Measurements from ENCODE around the gene CDC42EP2. TPM values are rescaled to one million over a fixed set of nuclear protein-coding genes. Genes with fewer than 3 reads are reported as not detected.
A peak's percentile ranks its signal among the peaks of the same experiment; 100 is the strongest.

Gene CDC42EP2
- total and polyA plus RNA-seq, 2 of the 13 experiments (the other 11 are each of a cell fraction or from before 2014, with no cell fraction given), result 2.3 to 7.1 TPM

DNA sequence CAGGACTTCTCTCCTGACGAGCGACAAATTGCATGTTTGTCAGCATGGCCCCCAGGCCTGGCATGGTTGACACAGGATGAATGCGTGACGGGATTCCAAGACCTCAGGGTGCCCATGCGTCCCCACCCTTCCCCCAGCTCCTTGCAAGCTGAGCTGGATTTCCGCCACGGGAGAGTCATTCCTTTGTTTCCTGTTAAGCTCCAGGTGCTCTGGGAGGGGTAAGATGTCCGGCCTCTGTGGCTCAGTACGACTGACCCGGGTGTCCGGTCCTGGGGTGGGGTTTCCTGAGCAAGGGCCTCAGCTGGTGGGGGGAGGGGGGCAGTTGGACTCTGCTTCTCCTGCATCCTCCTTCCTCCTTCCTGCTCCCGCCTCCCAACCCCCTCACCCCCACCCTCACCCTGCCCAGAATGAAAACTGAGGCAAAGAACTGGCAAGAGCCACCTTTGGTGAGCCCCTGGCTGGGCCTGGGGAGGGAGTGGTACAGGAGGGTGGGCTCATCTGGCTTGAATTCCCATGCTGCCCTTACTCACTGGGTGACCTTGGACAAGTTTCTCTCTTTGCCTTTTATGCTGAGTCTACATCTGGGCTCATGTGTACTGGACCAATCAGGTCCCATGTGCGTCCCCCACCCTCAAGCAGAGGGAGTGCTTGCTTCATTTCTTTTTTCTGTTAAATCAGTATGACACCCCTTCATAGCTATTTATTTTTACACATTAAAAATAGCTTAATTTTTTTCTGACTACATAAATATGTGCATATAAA lies 2.5 kb downstream of the CDC42EP2 start (continued):
- TF ChIP-seq, protein P1, sequence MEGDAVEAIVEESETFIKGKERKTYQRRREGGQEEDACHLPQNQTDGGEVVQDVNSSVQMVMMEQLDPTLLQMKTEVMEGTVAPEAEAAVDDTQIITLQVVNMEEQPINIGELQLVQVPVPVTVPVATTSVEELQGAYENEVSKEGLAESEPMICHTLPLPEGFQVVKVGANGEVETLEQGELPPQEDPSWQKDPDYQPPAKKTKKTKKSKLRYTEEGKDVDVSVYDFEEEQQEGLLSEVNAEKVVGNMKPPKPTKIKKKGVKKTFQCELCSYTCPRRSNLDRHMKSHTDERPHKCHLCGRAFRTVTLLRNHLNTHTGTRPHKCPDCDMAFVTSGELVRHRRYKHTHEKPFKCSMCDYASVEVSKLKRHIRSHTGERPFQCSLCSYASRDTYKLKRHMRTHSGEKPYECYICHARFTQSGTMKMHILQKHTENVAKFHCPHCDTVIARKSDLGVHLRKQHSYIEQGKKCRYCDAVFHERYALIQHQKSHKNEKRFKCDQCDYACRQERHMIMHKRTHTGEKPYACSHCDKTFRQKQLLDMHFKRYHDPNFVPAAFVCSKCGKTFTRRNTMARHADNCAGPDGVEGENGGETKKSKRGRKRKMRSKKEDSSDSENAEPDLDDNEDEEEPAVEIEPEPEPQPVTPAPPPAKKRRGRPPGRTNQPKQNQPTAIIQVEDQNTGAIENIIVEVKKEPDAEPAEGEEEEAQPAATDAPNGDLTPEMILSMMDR (CRISPR knock-in tag; IDR thresholded peaks at IDR 0.05), result peak; percentile 45
- TF ChIP-seq, protein P2, sequence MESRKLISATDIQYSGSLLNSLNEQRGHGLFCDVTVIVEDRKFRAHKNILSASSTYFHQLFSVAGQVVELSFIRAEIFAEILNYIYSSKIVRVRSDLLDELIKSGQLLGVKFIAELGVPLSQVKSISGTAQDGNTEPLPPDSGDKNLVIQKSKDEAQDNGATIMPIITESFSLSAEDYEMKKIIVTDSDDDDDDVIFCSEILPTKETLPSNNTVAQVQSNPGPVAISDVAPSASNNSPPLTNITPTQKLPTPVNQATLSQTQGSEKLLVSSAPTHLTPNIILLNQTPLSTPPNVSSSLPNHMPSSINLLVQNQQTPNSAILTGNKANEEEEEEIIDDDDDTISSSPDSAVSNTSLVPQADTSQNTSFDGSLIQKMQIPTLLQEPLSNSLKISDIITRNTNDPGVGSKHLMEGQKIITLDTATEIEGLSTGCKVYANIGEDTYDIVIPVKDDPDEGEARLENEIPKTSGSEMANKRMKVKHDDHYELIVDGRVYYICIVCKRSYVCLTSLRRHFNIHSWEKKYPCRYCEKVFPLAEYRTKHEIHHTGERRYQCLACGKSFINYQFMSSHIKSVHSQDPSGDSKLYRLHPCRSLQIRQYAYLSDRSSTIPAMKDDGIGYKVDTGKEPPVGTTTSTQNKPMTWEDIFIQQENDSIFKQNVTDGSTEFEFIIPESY (CRISPR knock-in tag; IDR thresholded peaks at IDR 0.05), result 0 out of 2 replicates have a peak, but pooled peaks have one; percentile 23
- TF ChIP-seq CEBPG (CRISPR knock-in tag; IDR thresholded peaks at IDR 0.05) (0 out of 2 replicates have a peak, but pooled peaks have one; percentile 7), SMC3 (IDR thresholded peaks at IDR 0.05; ENCODE audit: low read length) (no peak)
- TF ChIP-seq, protein P3, sequence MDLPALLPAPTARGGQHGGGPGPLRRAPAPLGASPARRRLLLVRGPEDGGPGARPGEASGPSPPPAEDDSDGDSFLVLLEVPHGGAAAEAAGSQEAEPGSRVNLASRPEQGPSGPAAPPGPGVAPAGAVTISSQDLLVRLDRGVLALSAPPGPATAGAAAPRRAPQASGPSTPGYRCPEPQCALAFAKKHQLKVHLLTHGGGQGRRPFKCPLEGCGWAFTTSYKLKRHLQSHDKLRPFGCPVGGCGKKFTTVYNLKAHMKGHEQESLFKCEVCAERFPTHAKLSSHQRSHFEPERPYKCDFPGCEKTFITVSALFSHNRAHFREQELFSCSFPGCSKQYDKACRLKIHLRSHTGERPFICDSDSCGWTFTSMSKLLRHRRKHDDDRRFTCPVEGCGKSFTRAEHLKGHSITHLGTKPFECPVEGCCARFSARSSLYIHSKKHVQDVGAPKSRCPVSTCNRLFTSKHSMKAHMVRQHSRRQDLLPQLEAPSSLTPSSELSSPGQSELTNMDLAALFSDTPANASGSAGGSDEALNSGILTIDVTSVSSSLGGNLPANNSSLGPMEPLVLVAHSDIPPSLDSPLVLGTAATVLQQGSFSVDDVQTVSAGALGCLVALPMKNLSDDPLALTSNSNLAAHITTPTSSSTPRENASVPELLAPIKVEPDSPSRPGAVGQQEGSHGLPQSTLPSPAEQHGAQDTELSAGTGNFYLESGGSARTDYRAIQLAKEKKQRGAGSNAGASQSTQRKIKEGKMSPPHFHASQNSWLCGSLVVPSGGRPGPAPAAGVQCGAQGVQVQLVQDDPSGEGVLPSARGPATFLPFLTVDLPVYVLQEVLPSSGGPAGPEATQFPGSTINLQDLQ (CRISPR knock-in tag; IDR thresholded peaks at IDR 0.05), result no peak
